SU-DHL-6 (cell line): ENCODE data around the gene LCNL1.

ENCODE experiments used
- CTCF ChIP-seq: fragments of 200-600 bp; sonication (generic); IDR thresholded peaks from one replicate; pipeline ENCODE4 v1.5.1; 2017; ENCODE audit warnings: antibody characterized with exemption, mild to moderate bottlenecking, low read length, moderate library complexity; ENCODE audit not compliant: insufficient read depth, poor library complexity, severe bottlenecking
- EZH2phosphoT487 ChIP-seq: fragments of 200-600 bp; sonication (generic), shearing (Covaris generic); conservative IDR thresholded peaks from 2 replicates; pipeline ENCODE4 v1.6.1; 2018; ENCODE audit warnings: mild to moderate bottlenecking, antibody characterized with exemption, low read length, moderate library complexity, mixed read lengths

DNA sequence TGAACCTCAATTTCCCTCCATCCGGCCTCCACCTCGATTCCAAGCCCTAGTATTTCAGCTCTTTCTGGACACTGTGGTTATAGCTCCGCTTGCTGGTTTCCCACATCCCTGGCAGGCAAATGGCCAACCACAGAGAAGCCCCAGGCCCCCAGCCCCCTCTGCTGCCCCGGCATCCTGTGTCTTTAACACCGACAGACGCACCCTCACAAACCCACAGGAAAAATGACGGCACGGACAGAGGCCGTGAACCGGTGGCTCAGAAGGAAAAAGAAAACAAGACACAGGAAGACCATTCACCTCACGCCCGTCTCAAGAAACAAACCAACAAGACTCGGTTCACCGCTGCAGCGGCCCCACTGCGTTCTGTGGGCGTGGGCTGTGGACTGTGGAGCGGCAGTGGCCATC, 15.0 kb downstream of the LCNL1 start:
- TF ChIP-seq CTCF (no peak), EZH2phosphoT487 (no peak)
